ENCODE results near the gene SWT1.
A peak's percentile ranks its signal among the peaks of the same experiment; 100 is the strongest.
"Not testable (repeated sequence)": the region's sequence is repeated elsewhere in the genome, so short reads cannot be mapped to it uniquely, and the experiment has no call there.

Gene SWT1

GRCh38 chr1:185250063-185250462 is 93.1 kb downstream of the SWT1 start:
- H3K4me3 ChIP-seq (ENCODE audit: severe bottlenecking): no peak overlapping the region
- no peaks in the 10 kb centered on the region for H3K4me1 ChIP-seq (ENCODE audit: insufficient read depth, poor library complexity, severe bottlenecking)
- no peak for TF ChIP-seq CTCF (IDR thresholded peaks at IDR 0.05; ENCODE audit: poor library complexity, severe bottlenecking)
- no peak for ATAC-seq (ENCODE audit: low read depth)
- DNase-seq (ENCODE audit: low spot score): no peak
- no peaks in the 10 kb centered on the region for H3K27me3 ChIP-seq (ENCODE audit: insufficient read depth, poor library complexity, severe bottlenecking)
- no peaks in the 10 kb centered on the region for H3K9me3 ChIP-seq (ENCODE audit: severe bottlenecking)
- no peak overlapping the region for H3K27ac ChIP-seq (ENCODE audit: poor library complexity, severe bottlenecking)
- no peaks in the 10 kb centered on the region for H3K36me3 ChIP-seq (ENCODE audit: low read depth)

- DNase-seq (ENCODE audit: low spot score); H3K4me3 ChIP-seq (ENCODE audit: severe bottlenecking); H3K36me3 ChIP-seq (ENCODE audit: low read depth); H3K4me1 ChIP-seq (ENCODE audit: insufficient read depth, poor library complexity, severe bottlenecking); H3K27ac ChIP-seq (ENCODE audit: poor library complexity, severe bottlenecking); H3K27me3 ChIP-seq (ENCODE audit: insufficient read depth, poor library complexity, severe bottlenecking); ATAC-seq (ENCODE audit: low read depth); H3K9me3 ChIP-seq (ENCODE audit: severe bottlenecking): not testable (repeated sequence)
Measured at GRCh38 chr1:185251928-185252327, 95.0 kb downstream of the SWT1 start.

- DNase-seq (ENCODE audit: low spot score): not testable (repeated sequence)
Measured at GRCh38 chr1:185252404-185252803, 95.4 kb downstream of the SWT1 start.

GRCh38 chr1:185255595-185255994 is 98.6 kb downstream of the SWT1 start:
- not testable (repeated sequence) for H3K4me3 ChIP-seq (ENCODE audit: severe bottlenecking); H3K9me3 ChIP-seq (ENCODE audit: severe bottlenecking); H3K27ac ChIP-seq (ENCODE audit: poor library complexity, severe bottlenecking); ATAC-seq (ENCODE audit: low read depth); H3K36me3 ChIP-seq (ENCODE audit: low read depth); H3K27me3 ChIP-seq (ENCODE audit: insufficient read depth, poor library complexity, severe bottlenecking); DNase-seq (ENCODE audit: low spot score); H3K4me1 ChIP-seq (ENCODE audit: insufficient read depth, poor library complexity, severe bottlenecking)

More at GRCh38 chr1:185252404-185252803, 95.4 kb downstream of the SWT1 start:
- H3K27me3 ChIP-seq (ENCODE audit: insufficient read depth, poor library complexity, severe bottlenecking); H3K36me3 ChIP-seq (ENCODE audit: low read depth); H3K4me3 ChIP-seq (ENCODE audit: severe bottlenecking); H3K9me3 ChIP-seq (ENCODE audit: severe bottlenecking); ATAC-seq (ENCODE audit: low read depth); H3K4me1 ChIP-seq (ENCODE audit: insufficient read depth, poor library complexity, severe bottlenecking); H3K27ac ChIP-seq (ENCODE audit: poor library complexity, severe bottlenecking): not testable (repeated sequence)

GRCh38 chr1:185257116-185257949 is 100.4 kb downstream of the SWT1 start:
- not testable (repeated sequence) for H3K36me3 ChIP-seq (ENCODE audit: low read depth); H3K27me3 ChIP-seq (ENCODE audit: insufficient read depth, poor library complexity, severe bottlenecking); H3K4me1 ChIP-seq (ENCODE audit: insufficient read depth, poor library complexity, severe bottlenecking); H3K27ac ChIP-seq (ENCODE audit: poor library complexity, severe bottlenecking); H3K9me3 ChIP-seq (ENCODE audit: severe bottlenecking); ATAC-seq (ENCODE audit: low read depth); H3K4me3 ChIP-seq (ENCODE audit: severe bottlenecking); DNase-seq (ENCODE audit: low spot score)

GRCh38 chr1:185257950-185258208 is 100.9 kb downstream of the SWT1 start:
- no peak overlapping the region for H3K4me3 ChIP-seq (ENCODE audit: severe bottlenecking)
- H3K9me3 ChIP-seq (ENCODE audit: severe bottlenecking): no peaks in the 10 kb centered on the region
- H3K27me3 ChIP-seq (ENCODE audit: insufficient read depth, poor library complexity, severe bottlenecking): no peaks in the 10 kb centered on the region
- H3K36me3 ChIP-seq (ENCODE audit: low read depth): no peaks in the 10 kb centered on the region
- peaks cover 8% of the 10 kb centered on the region for H3K4me1 ChIP-seq (ENCODE audit: insufficient read depth, poor library complexity, severe bottlenecking)
- ATAC-seq (ENCODE audit: low read depth) (peak; percentile 41; the same call in 2 of the 3 replicates), DNase-seq (ENCODE audit: low spot score) (no peak)
- H3K27ac ChIP-seq (ENCODE audit: poor library complexity, severe bottlenecking): no peak overlapping the region
- no peak for TF ChIP-seq CTCF (IDR thresholded peaks at IDR 0.05; ENCODE audit: poor library complexity, severe bottlenecking)

GRCh38 chr1:185258676-185259075 is 101.7 kb downstream of the SWT1 start:
- Histone ChIP-seq H3K27ac (ENCODE audit: poor library complexity, severe bottlenecking) (no peak overlapping the region), H3K27me3 (ENCODE audit: insufficient read depth, poor library complexity, severe bottlenecking) (no peaks in the 10 kb centered on the region), H3K36me3 (ENCODE audit: low read depth) (no peaks in the 10 kb centered on the region), H3K4me3 (ENCODE audit: severe bottlenecking) (no peak overlapping the region), H3K4me1 (ENCODE audit: insufficient read depth, poor library complexity, severe bottlenecking) (peaks cover 8% of the 10 kb centered on the region), H3K9me3 (ENCODE audit: severe bottlenecking) (no peaks in the 10 kb centered on the region)
- ATAC-seq (ENCODE audit: low read depth): no peak
- no peak for DNase-seq (ENCODE audit: low spot score)
- no peak for TF ChIP-seq CTCF (IDR thresholded peaks at IDR 0.05; ENCODE audit: poor library complexity, severe bottlenecking)
